Effector memory CD4-positive, alpha-beta T cell (primary cell): ENCODE measurements around the gene HS3ST5.

Experiments
- DNase-seq, 3 donors: peaks; one replicate each; pipeline ENCODE4 v3.0.0-alpha.2; 2020
- H3K27ac ChIP-seq: 2 replicates; pipeline ENCODE4 v1.7.0; 2013; ENCODE audit warnings: mild to moderate bottlenecking, low read length, moderate library complexity; ENCODE audit not compliant: insufficient read depth, poor library complexity, severe bottlenecking
- H3K27me3 ChIP-seq: replicated peaks from 2 replicates; pipeline ENCODE4 v1.7.0; 2013; ENCODE audit warnings: mild to moderate bottlenecking, low read length; ENCODE audit not compliant: insufficient read depth, control insufficient read depth, poor library complexity, severe bottlenecking
- H3K36me3 ChIP-seq: 2 replicates; pipeline ENCODE4 v1.7.0; 2013; ENCODE audit warnings: mild to moderate bottlenecking, low read length, moderate library complexity; ENCODE audit not compliant: control insufficient read depth, insufficient read depth
- H3K4me1 ChIP-seq: 2 replicates; pipeline ENCODE4 v1.7.0; 2013; ENCODE audit warnings: low read length, mild to moderate bottlenecking; ENCODE audit not compliant: control insufficient read depth, insufficient read depth, poor library complexity, severe bottlenecking
- H3K4me3 ChIP-seq: 2 replicates; pipeline ENCODE4 v1.7.0; 2013; ENCODE audit warnings: low read length, low read depth, mild to moderate bottlenecking; ENCODE audit not compliant: insufficient read depth, poor library complexity, severe bottlenecking
- H3K9me3 ChIP-seq: 2 replicates; pipeline ENCODE4 v1.7.0; 2013; ENCODE audit warnings: mild to moderate bottlenecking, low read length, moderate library complexity; ENCODE audit not compliant: control insufficient read depth

Gene HS3ST5

DNA sequence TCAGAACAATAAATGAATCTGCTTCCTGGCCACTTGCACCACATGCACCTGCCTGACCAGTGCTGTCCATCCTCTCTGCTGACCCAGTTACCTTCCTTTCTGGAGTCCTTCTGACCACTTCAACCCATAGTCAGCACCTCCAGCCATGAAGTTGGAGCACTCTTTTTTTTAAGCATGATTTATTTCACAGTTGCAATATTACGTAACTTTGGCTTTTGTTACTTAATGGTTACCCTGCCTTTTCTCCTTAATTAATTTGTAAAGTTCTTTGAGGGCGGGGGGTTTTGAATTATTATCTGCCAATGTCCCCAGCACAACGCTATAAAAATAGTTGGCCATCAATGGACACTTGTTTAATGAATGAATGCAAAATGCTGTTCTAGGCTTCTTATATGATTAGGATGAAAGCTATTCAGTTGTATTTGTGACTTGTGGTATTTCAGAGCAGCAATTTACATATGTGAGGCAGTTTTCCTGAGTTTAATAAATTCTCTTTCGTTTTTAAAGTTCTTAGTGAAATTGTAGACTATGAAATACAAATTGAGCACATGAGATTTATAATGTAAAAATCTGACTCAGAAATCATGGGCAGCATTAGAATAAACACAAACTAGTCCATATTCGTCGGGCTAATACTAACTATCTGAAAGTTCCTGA lies 180.0 kb downstream of the HS3ST5 start:
- Histone ChIP-seq H3K27ac (no peak overlapping the region), H3K27me3 (no peaks in the 10 kb centered on the region)

DNA sequence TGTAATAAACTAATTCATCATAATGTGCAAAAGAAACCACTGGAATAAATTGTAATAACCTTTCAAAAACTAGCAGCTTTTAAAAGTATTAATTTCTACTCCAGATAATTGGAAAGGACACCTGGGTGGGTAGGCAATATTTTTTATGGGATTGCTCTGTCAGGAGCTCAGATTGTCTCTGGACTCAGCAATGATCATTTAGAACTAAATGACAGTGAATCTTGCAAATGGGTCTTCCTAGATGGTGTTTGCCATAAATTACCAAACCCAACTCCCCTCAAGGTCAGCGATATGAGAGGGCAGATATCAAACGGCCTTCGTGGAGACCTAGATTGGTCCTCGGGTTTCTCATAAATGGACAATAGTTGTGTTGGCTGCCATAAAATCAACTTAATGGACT lies 181.9 kb downstream of the HS3ST5 start:
- no peak overlapping the region for H3K4me3 ChIP-seq
- H3K36me3 ChIP-seq = no peaks in the 10 kb centered on the region
- no peaks in the 10 kb centered on the region for H3K27me3 ChIP-seq
- no peak overlapping the region for H3K27ac ChIP-seq
- H3K4me1 ChIP-seq = no peaks in the 10 kb centered on the region
- no peak for DNase-seq
- no peaks in the 10 kb centered on the region for H3K9me3 ChIP-seq

More for the DNA sequence above, 180.0 kb downstream of the HS3ST5 start:
- no peaks in the 10 kb centered on the region for H3K36me3 ChIP-seq
- no peaks in the 10 kb centered on the region for H3K4me1 ChIP-seq
- no peak overlapping the region for H3K4me3 ChIP-seq
- H3K9me3 ChIP-seq = no peaks in the 10 kb centered on the region
- DNase-seq = no peak

GRCh38 chr6:114159727-114160126 lies 183.1 kb downstream of the HS3ST5 start:
- Histone ChIP-seq H3K4me1 (no peaks in the 10 kb centered on the region), H3K36me3 (no peaks in the 10 kb centered on the region), H3K27ac (no peak overlapping the region), H3K27me3 (no peaks in the 10 kb centered on the region), H3K4me3 (no peak overlapping the region), H3K9me3 (no peaks in the 10 kb centered on the region)
- no peak for DNase-seq

DNA sequence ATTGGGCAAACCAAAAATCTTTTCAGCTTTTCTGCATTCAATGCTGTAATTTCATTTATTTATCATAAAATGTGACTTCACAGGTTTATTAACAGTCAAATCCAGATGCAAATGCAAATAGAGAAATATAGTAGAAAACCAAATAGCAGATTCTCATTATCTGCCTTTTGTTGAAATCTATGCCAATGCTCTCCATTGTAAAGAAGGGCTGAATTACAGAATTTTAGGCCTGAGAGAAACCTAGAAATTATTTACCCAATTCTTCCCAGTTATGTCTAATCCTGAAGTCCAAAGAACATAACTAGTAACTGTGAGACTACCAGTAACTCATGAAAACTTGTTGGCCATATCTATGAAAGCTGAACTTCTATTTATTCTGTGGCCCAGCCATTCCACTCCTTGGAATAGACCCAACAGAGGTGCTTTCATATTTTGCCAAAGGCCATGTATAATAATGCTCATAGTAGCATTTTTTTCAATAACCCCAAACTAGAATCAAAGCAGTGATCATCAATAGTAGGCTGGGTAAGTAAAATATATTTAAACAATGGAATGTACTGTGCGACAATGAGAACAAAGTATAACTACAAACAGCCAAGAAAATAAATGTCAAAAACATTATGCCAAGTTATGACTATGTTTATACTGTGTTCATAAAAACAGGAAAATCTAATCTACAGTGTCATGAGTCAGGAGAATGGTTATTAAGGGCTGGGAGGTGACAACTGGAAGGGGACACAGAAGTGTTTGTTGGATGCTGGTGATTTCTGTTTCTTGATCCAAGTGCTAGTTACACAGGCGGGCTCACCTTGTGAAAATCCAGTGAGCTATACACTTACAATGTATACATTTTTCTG lies 183.8 kb downstream of the HS3ST5 start:
- Histone ChIP-seq H3K9me3 (no peaks in the 10 kb centered on the region), H3K4me1 (no peaks in the 10 kb centered on the region), H3K36me3 (no peaks in the 10 kb centered on the region), H3K27me3 (no peaks in the 10 kb centered on the region), H3K4me3 (no peak overlapping the region), H3K27ac (no peak overlapping the region)
- no peak for DNase-seq

- Histone ChIP-seq H3K4me3 (no peak overlapping the region), H3K36me3 (no peaks in the 10 kb centered on the region), H3K9me3 (no peaks in the 10 kb centered on the region), H3K27ac (no peak overlapping the region), H3K27me3 (no peaks in the 10 kb centered on the region), H3K4me1 (no peaks in the 10 kb centered on the region)
- DNase-seq = no peak
Measured at GRCh38 chr6:114158411-114158810, 184.4 kb downstream of the HS3ST5 start.

DNA sequence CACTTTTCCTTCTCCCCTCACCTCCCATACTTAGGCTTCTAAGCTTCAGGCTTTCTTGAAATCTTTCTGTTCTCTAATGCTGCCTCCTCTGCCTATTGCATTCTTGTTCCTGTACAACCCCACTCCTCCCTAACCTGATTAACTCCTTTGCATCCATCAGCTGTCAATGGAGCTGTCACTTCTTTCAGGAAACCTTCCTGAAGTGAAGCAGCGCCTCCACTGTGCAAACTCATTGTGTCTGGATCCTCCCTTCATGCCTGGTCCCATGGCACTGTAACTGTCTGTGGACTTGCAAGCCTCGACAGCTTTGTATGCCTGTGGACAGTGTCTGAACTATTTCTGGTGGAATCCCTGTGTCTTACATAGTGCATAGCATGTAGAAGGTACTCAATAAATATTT lies 185.0 kb downstream of the HS3ST5 start:
- H3K4me1 ChIP-seq = no peaks in the 10 kb centered on the region
- no peaks in the 10 kb centered on the region for H3K9me3 ChIP-seq
- no peaks in the 10 kb centered on the region for H3K27me3 ChIP-seq
- H3K36me3 ChIP-seq = no peaks in the 10 kb centered on the region
- DNase-seq = no peak
- no peak overlapping the region for H3K4me3 ChIP-seq
- no peak overlapping the region for H3K27ac ChIP-seq

DNA sequence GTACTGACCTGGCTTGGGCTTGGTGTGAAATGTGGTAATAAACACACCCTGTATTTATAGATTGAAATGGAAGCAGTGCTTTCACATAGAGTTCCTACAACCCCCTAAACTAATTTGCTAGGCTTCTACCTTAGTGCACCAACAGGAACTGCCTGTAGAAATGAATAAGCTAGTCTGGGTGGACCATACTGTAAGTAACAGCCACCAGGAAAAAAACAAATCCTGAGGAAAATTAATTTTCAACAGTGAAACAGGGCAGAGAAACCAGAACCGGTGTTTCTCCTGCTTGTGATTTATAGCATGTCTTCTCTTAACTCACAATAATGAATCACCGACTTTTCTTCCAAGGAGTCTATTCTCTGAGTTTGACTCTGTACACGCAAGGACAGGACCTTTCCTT lies 187.1 kb downstream of the HS3ST5 start:
- no peaks in the 10 kb centered on the region for H3K27me3 ChIP-seq
- H3K4me3 ChIP-seq = no peak overlapping the region
- H3K27ac ChIP-seq = no peak overlapping the region
- H3K36me3 ChIP-seq = no peaks in the 10 kb centered on the region
- H3K9me3 ChIP-seq = no peaks in the 10 kb centered on the region
- no peaks in the 10 kb centered on the region for H3K4me1 ChIP-seq
- no peak for DNase-seq

DNA sequence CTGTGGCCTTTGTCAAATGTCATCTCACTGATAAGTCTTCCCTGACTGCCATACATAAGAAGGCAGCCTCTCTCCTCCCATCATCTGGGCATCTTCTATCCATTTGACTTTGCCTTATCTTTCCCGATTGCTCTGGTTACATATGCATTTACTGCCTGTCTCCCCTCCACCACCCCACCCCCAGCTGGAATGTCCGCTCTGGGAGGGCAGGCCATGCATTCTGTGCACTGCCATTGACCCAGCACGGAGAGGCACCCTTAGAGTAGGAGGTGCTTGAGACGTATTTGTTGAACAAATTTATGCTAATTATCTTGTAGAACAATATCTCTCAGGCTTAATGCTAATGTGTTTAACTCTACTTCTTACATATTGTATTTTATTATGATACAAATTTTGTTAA lies 188.0 kb downstream of the HS3ST5 start:
- Histone ChIP-seq H3K4me3 (no peak overlapping the region), H3K27me3 (no peaks in the 10 kb centered on the region), H3K27ac (no peak overlapping the region), H3K36me3 (no peaks in the 10 kb centered on the region), H3K9me3 (no peaks in the 10 kb centered on the region), H3K4me1 (no peaks in the 10 kb centered on the region)
- no peak for DNase-seq

- DNase-seq = no peak
- no peak overlapping the region for H3K4me3 ChIP-seq
- no peaks in the 10 kb centered on the region for H3K9me3 ChIP-seq
- no peaks in the 10 kb centered on the region for H3K27me3 ChIP-seq
- H3K4me1 ChIP-seq = no peaks in the 10 kb centered on the region
- H3K36me3 ChIP-seq = no peaks in the 10 kb centered on the region
- no peak overlapping the region for H3K27ac ChIP-seq
Measured at GRCh38 chr6:114153448-114153847, 189.4 kb downstream of the HS3ST5 start.

GRCh38 chr6:114151064-114151690 lies 191.6 kb downstream of the HS3ST5 start:
- Histone ChIP-seq H3K9me3 (no peaks in the 10 kb centered on the region), H3K4me3 (no peak overlapping the region), H3K36me3 (no peaks in the 10 kb centered on the region), H3K27ac (no peak overlapping the region), H3K4me1 (no peaks in the 10 kb centered on the region), H3K27me3 (no peaks in the 10 kb centered on the region)
- no peak for DNase-seq
